Erythroblast (primary cell): ENCODE data around the gene ZBTB21.

ENCODE experiments used
- GATA1 ChIP-seq: IDR thresholded peaks from 2 replicates; pipeline ENCODE4 v1.6.1; 2011; ENCODE audit warnings: low read depth, mild to moderate bottlenecking, control low read depth, low read length, moderate library complexity
- POLR2A ChIP-seq: IDR thresholded peaks from 2 replicates; pipeline ENCODE4 v1.6.1; 2011; ENCODE audit warnings: mild to moderate bottlenecking, low read length

DNA sequence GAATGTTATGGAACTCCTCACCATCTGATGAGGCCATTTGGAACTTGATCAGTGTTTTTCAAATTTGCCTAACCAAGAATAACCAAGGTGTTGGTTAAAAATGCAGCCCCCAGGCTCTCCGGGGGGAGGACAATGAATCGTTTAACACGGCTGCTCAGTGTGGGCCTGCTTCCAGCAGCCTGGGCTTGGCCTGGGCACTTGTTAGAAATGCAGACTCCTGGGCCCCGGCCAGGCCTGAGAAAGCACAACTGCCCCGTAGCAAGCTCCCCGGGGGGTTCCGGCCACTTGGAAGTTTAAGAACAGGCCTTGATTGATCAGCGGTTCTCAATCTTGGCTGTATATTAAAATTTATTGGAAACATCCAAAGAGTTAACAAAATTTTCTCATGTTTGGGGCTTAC is 33.5 kb downstream of the ZBTB21 start:
- TF ChIP-seq POLR2A (no peak), GATA1 (no peak)
